22Rv1 (cell line): Measurements from ENCODE around the gene FAM181A.

ENCODE experiments used
- ZFX ChIP-seq: fragments of 450-650 bp; IDR thresholded peaks from 2 replicates; pipeline ENCODE4 v1.6.1; 2017; ENCODE audit warnings: antibody characterized with exemption, borderline replicate concordance
- TF ChIP-seq, protein P1 (sequence below): fragments of 450-650 bp; IDR thresholded peaks from 2 replicates; pipeline ENCODE4 v1.5.1; 2017; ENCODE audit warnings: mild to moderate bottlenecking

DNA sequence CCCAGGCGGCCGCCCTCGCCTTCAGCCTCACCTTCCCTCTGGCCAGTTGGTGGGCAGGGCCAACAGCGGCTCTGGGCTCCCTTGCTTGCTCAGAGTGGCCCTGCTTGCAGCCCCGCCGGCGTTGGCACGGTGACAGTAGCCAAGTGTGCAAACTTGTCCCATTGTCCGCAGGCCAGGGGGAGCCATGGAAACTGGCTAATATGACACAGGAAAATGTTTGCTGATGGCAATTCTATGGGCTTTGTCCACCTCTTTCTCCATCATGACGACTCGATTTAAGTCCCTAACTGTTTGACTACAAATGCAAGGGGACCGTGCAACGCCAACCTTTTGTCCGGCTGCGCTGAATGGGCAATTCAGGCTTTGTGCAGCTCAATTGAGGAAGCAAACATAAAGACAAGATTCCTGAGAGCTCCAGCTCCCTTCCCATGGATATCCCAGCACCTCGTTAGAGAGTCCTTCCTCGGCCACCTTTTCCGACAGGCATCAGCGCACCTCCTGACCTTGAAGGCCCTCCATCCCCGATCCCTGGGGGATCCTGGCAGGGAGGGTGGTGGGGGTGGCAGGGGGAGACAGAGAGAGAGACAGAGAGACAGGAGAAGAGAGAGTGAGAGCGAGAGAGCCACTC, 785 bp upstream of the FAM181A start:
- TF ChIP-seq, protein P1, sequence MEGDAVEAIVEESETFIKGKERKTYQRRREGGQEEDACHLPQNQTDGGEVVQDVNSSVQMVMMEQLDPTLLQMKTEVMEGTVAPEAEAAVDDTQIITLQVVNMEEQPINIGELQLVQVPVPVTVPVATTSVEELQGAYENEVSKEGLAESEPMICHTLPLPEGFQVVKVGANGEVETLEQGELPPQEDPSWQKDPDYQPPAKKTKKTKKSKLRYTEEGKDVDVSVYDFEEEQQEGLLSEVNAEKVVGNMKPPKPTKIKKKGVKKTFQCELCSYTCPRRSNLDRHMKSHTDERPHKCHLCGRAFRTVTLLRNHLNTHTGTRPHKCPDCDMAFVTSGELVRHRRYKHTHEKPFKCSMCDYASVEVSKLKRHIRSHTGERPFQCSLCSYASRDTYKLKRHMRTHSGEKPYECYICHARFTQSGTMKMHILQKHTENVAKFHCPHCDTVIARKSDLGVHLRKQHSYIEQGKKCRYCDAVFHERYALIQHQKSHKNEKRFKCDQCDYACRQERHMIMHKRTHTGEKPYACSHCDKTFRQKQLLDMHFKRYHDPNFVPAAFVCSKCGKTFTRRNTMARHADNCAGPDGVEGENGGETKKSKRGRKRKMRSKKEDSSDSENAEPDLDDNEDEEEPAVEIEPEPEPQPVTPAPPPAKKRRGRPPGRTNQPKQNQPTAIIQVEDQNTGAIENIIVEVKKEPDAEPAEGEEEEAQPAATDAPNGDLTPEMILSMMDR: no peak
- TF ChIP-seq ZFX: no peak
